ENCODE measurements around the gene COQ8B. TPM values are rescaled to one million over a fixed set of nuclear protein-coding genes. Genes with fewer than 3 reads are reported as not detected.

The COQ8B gene
- total and polyA plus RNA-seq, 3 experiments from 2014 or later: 17.3 to 25.7 (median 20.6) TPM

DNA sequence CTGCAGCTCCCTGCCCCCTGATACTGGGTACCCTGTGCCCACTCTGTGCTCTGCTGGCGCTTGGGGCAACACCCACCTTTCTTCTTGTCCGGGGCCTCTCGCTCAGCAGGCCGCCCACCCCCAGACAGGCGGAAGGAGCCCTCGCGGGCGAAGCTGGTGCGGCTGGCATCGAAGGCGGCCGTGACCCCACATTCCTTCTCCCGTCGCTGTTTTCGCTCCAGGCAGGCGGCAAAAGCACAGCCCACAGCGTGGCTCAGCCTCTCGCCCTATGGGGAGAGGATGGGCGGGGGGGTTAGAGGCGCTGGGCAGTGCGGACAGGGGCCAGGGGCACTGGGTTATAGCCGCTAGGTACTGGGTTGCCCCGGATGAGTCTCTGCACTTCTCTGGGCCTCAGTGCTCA lies 39.5 kb downstream of the COQ8B start:
- no peak overlapping the region for H3K27ac ChIP-seq (ENCODE audit: low read depth, low read length)
- Mint-ChIP-seq H3K4me1 (no peaks in the 10 kb centered on the region), H3K9me3 (no peaks in the 10 kb centered on the region), H3K27me3 (no peaks in the 10 kb centered on the region), H3K27ac (no peak overlapping the region), H3K4me3 (no peak overlapping the region), H3K36me3 (peaks cover 0 to 31% (median 9%) of the 10 kb centered on the region in 3 donors)
- no peaks in the 10 kb centered on the region for H3K9me3 ChIP-seq (ENCODE audit: low read length)
- no peaks in the 10 kb centered on the region for H3K36me3 ChIP-seq (ENCODE audit: insufficient read depth, low read length)
- no peak for DNase-seq
- POLR2A ChIA-PET: interaction anchor here (0.6 kb wide), 1 partner anchor 11 kb away, joined by 3 read pairs; no protein-coding TSS in a partner anchor
- H3K4me3 ChIP-seq (ENCODE audit: low read length): no peak overlapping the region
- no peaks in the 10 kb centered on the region for H3K4me1 ChIP-seq (ENCODE audit: insufficient read depth, low read length)
- CTCF ChIA-PET: no interaction called here
- no peaks in the 10 kb centered on the region for H3K27me3 ChIP-seq (ENCODE audit: insufficient read depth, low read length, poor library complexity, severe bottlenecking)

DNA sequence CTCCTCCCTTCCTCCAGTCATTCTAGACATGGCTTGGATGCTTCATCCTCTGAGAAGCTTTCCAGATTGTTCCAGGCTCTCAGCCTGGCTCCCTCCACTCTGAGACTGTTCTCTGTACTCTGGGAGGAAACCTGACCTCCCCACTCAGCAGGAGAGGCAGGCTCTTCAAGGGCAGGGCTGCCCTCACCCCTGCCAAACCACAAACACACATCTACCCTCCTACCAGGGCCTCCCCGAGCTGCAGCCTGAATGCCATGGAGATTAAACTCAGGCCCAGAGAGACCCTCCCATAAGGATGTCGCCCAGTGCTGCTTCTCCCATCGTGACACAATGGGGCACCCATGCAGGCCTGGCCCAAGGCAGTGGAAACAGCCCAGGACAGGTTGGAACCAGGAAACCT lies 42.4 kb downstream of the COQ8B start:
- no peak overlapping the region for H3K4me3 Mint-ChIP-seq
- CTCF ChIA-PET: interaction anchor here (1.5 kb wide), 1 partner anchor 13 kb away, joined by 3 read pairs; no protein-coding TSS in a partner anchor

DNA sequence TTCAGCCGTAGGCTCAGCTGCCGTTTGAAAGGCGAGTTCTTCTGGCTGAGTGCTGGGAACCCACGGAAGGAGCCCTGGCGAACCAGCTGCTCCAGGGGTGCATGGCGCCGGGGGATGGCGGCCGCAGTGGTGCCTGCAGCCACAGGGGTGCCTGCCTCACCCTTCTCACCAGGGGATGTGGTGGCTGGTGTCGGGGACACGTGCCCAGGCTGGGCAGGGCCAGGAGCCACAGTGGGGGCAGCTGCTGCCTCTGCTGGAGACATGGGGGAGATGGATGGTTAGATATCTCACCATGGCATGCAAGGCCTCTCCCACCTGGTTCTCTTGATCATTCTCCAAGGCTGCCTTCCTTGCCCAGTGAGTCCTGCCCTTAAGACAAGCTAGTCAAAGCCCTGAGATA lies 43.3 kb downstream of the COQ8B start:
- ChIA-PET CTCF (no interaction called here), POLR2A (no interaction called here)
- no peaks in the 10 kb centered on the region for H3K4me1 ChIP-seq (ENCODE audit: insufficient read depth, low read length)
- H3K27ac Mint-ChIP-seq: no peak overlapping the region
- no peaks in the 10 kb centered on the region for H3K36me3 ChIP-seq (ENCODE audit: insufficient read depth, low read length)
- H3K27me3 ChIP-seq (ENCODE audit: insufficient read depth, low read length, poor library complexity, severe bottlenecking): no peaks in the 10 kb centered on the region
- no peak overlapping the region for H3K4me3 ChIP-seq (ENCODE audit: low read length)
- no peak for DNase-seq
- H3K9me3 ChIP-seq (ENCODE audit: low read length): peaks cover 3% of the 10 kb centered on the region
- no peaks in the 10 kb centered on the region for H3K27me3 Mint-ChIP-seq
- peaks cover 0 to 3% (median 0%) of the 10 kb centered on the region in 5 donors for H3K9me3 Mint-ChIP-seq
- no peak overlapping the region for H3K27ac ChIP-seq (ENCODE audit: low read depth, low read length)
- H3K4me3 Mint-ChIP-seq: no peak overlapping the region
- H3K36me3 Mint-ChIP-seq: peaks cover 15 to 44% (median 19%) of the 10 kb centered on the region in 3 donors
- H3K4me1 Mint-ChIP-seq: no peaks in the 10 kb centered on the region

More for the DNA sequence above, 42.4 kb downstream of the COQ8B start:
- DNase-seq: no peak
- Histone ChIP-seq H3K27me3 (ENCODE audit: insufficient read depth, low read length, poor library complexity, severe bottlenecking) (no peaks in the 10 kb centered on the region), H3K36me3 (ENCODE audit: insufficient read depth, low read length) (no peaks in the 10 kb centered on the region), H3K27ac (ENCODE audit: low read depth, low read length) (no peak overlapping the region), H3K9me3 (ENCODE audit: low read length) (peaks cover 3% of the 10 kb centered on the region), H3K4me1 (ENCODE audit: insufficient read depth, low read length) (no peaks in the 10 kb centered on the region), H3K4me3 (ENCODE audit: low read length) (no peak overlapping the region)
- Mint-ChIP-seq H3K27me3 (no peaks in the 10 kb centered on the region), H3K36me3 (peaks cover 7 to 39% (median 16%) of the 10 kb centered on the region in 3 donors), H3K4me1 (no peaks in the 10 kb centered on the region), H3K27ac (no peak overlapping the region), H3K9me3 (peaks cover 0 to 3% (median 0%) of the 10 kb centered on the region in 5 donors)
- POLR2A ChIA-PET: no interaction called here

DNA sequence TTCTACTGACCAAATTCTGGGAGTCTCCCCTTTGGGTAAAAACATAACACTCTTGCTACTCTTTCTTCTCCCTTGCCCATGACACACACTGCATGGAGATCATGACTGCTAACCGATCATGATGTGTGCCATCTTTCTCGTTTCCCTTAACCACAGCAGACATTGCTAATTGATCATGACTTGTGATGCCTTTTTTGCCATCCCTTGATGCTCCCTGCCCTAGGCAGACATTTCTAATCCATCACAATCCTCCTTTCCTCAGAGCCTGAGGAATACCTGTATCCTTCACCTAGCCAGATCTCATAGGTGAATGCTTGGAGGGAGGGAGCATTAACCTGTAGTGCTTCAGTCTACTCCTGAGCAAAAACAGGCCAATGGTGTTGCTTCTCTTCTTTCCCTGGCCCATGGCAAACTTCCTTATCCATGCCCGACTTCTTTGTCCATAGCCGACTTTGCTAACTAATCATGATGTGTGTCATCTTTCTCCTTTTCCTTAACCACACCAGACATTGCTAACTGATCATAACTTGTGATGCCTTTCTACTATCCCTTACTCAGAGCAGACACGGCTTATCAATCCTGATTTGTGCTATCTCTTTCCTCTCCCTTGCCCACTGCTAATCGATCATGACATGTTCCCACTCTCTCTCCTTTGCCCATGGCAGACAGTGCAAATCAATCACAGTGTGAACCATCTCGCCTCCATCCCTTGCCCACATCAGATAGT lies 44.0 kb downstream of the COQ8B start:
- no peak overlapping the region for H3K27ac Mint-ChIP-seq
- no peaks in the 10 kb centered on the region for H3K36me3 ChIP-seq (ENCODE audit: insufficient read depth, low read length)
- H3K27me3 ChIP-seq (ENCODE audit: insufficient read depth, low read length, poor library complexity, severe bottlenecking): no peaks in the 10 kb centered on the region
- H3K27ac ChIP-seq (ENCODE audit: low read depth, low read length): no peak overlapping the region
- peaks cover 15 to 42% (median 17%) of the 10 kb centered on the region in 3 donors for H3K36me3 Mint-ChIP-seq
- DNase-seq: no peak
- peaks cover 3% of the 10 kb centered on the region for H3K9me3 ChIP-seq (ENCODE audit: low read length)
- ChIA-PET POLR2A (no interaction called here), CTCF (no interaction called here)
- H3K27me3 Mint-ChIP-seq: no peaks in the 10 kb centered on the region
- no peak overlapping the region for H3K4me3 ChIP-seq (ENCODE audit: low read length)
- no peaks in the 10 kb centered on the region for H3K4me1 ChIP-seq (ENCODE audit: insufficient read depth, low read length)
- H3K9me3 Mint-ChIP-seq: peaks cover 0 to 3% (median 0%) of the 10 kb centered on the region in 5 donors
- no peak overlapping the region for H3K4me3 Mint-ChIP-seq
- H3K4me1 Mint-ChIP-seq: no peaks in the 10 kb centered on the region

DNA sequence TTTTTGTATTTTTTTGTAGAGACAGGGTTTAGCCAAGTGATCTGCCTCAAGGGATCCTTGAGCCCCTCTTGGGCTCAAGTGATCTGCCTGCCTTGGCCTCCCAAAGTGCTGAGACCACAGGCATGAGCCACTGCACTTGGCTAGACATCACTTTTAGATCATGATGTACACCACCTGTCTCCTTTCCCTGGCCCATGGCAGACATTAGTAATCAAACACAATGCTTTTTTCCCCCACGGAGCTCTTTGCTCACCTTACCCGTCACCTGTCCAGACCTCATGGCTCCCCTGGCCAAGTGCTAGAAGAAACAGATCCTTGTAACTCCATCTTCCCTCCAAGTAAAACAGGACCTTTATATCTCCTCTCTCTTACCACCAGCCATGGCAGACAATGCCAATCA lies 44.6 kb downstream of the COQ8B start:
- ChIA-PET CTCF (no interaction called here), POLR2A (no interaction called here)
- peaks cover 3% of the 10 kb centered on the region for H3K9me3 ChIP-seq (ENCODE audit: low read length)
- Mint-ChIP-seq H3K4me1 (no peaks in the 10 kb centered on the region), H3K27ac (no peak overlapping the region), H3K27me3 (no peaks in the 10 kb centered on the region), H3K9me3 (peaks cover 0 to 3% (median 0%) of the 10 kb centered on the region in 5 donors), H3K4me3 (no peak overlapping the region), H3K36me3 (peaks cover 12 to 36% (median 15%) of the 10 kb centered on the region in 3 donors)
- H3K4me1 ChIP-seq (ENCODE audit: insufficient read depth, low read length): no peaks in the 10 kb centered on the region
- no peak overlapping the region for H3K4me3 ChIP-seq (ENCODE audit: low read length)
- DNase-seq: no peak
- no peak overlapping the region for H3K27ac ChIP-seq (ENCODE audit: low read depth, low read length)
- H3K36me3 ChIP-seq (ENCODE audit: insufficient read depth, low read length): no peaks in the 10 kb centered on the region
- H3K27me3 ChIP-seq (ENCODE audit: insufficient read depth, low read length, poor library complexity, severe bottlenecking): no peaks in the 10 kb centered on the region

DNA sequence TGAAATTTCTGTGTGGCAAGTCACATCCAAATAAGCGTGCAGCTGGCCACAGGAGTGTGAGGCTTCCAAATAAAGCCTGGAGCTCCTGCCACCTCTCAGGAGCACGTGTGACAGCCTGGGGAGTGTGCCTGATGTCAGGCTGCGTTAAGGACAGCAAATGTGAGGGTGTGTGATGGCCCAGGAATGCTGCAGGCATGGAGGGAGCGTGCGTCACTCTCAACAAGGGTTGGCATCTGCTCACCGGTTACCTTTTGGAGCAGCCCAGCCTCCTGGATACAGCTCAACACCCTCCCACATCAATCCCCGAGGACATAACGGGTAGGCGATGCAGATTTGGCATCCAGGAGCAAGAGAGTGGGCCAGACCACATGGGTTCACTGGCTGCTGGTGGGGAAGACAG lies 45.3 kb downstream of the COQ8B start:
- POLR2A ChIA-PET: no interaction called here
- CTCF ChIA-PET: interaction anchor here (0.9 kb wide), 1 partner anchor 473 kb away, joined by 3 read pairs; no protein-coding TSS in a partner anchor

DNA sequence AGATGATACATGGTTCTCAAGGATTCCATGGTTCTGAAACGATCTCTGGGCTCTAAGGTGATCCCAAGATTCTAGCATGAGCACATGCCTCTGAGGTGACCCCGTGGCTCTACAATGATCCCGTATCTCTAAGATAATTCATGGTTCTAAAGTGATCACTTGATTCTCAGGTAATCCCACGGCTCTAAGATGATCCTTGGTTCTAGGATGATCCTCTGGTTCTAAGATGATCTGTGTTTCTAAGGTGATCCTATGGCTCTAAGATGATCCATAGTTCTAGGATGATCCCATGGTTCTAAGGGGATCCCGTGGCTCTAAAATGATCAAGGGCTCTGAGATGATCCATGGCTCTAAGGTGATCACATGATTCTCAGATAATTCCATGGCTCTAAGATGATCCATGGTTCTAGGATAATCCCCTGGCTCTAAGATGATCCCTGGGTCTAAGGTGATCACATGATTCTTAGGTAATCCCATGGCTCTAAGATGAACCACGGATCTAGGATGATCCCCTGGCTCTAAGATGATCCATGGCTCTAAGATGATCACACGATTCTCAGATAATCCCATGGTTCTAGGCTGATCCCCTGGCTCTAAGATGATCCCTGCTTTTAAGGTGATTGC lies 47.6 kb downstream of the COQ8B start:
- Mint-ChIP-seq H3K27me3 (no peaks in the 10 kb centered on the region), H3K27ac (no peak overlapping the region), H3K4me3 (no peak overlapping the region), H3K4me1 (no peaks in the 10 kb centered on the region), H3K9me3 (peaks cover 0 to 3% (median 0%) of the 10 kb centered on the region in 5 donors), H3K36me3 (peaks cover 12 to 31% (median 15%) of the 10 kb centered on the region in 3 donors)
- POLR2A ChIA-PET: no interaction called here
- Histone ChIP-seq H3K36me3 (ENCODE audit: insufficient read depth, low read length) (no peaks in the 10 kb centered on the region), H3K9me3 (ENCODE audit: low read length) (peaks cover 3% of the 10 kb centered on the region), H3K4me3 (ENCODE audit: low read length) (no peak overlapping the region), H3K27me3 (ENCODE audit: insufficient read depth, low read length, poor library complexity, severe bottlenecking) (no peaks in the 10 kb centered on the region), H3K4me1 (ENCODE audit: insufficient read depth, low read length) (no peaks in the 10 kb centered on the region), H3K27ac (ENCODE audit: low read depth, low read length) (no peak overlapping the region)
- CTCF ChIA-PET: interaction anchor here (1.4 kb wide), 1 partner anchor 150 kb away, joined by 4 read pairs; no protein-coding TSS in a partner anchor
- DNase-seq: no peak

More for the DNA sequence above, 45.3 kb downstream of the COQ8B start:
- H3K36me3 Mint-ChIP-seq: peaks cover 12 to 32% (median 15%) of the 10 kb centered on the region in 3 donors
- no peak overlapping the region for H3K4me3 ChIP-seq (ENCODE audit: low read length)
- H3K4me1 Mint-ChIP-seq: no peaks in the 10 kb centered on the region
- no peaks in the 10 kb centered on the region for H3K27me3 Mint-ChIP-seq
- peaks cover 3% of the 10 kb centered on the region for H3K9me3 ChIP-seq (ENCODE audit: low read length)
- no peak overlapping the region for H3K4me3 Mint-ChIP-seq
- no peaks in the 10 kb centered on the region for H3K36me3 ChIP-seq (ENCODE audit: insufficient read depth, low read length)
- H3K4me1 ChIP-seq (ENCODE audit: insufficient read depth, low read length): no peaks in the 10 kb centered on the region
- peak overlapping the region in 1 of 8 donors; percentile 56 for H3K27ac Mint-ChIP-seq
- no peak for DNase-seq
- no peak overlapping the region for H3K27ac ChIP-seq (ENCODE audit: low read depth, low read length)
- H3K27me3 ChIP-seq (ENCODE audit: insufficient read depth, low read length, poor library complexity, severe bottlenecking): no peaks in the 10 kb centered on the region
- peaks cover 0 to 3% (median 0%) of the 10 kb centered on the region in 5 donors for H3K9me3 Mint-ChIP-seq

DNA sequence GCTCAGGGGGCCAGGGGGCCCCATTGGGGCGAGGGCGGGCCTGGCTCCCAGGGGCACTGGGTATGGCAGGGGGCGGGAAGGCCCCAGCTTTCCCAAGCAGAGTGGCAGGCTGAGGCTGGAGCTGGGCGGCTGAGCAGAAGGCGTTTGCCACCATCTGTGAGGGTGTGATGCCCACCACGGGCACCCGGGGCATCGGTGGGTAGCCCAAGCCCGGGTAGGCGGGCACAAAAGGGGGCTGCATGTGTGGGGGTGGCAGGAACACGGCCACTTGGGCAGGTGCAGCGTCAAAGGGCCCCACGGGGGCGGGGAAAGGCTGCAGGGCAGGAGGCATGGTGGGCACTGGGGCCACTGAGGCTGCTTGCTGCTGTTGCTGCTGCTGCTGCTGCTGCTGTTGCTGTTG lies 49.1 kb downstream of the COQ8B start:
- Mint-ChIP-seq H3K27ac (peak overlapping the region in 1 of 8 donors; percentile 50), H3K27me3 (peaks cover 0 to 2% of the 10 kb centered on the region in 2 donors), H3K36me3 (peaks cover 12 to 31% (median 15%) of the 10 kb centered on the region in 3 donors), H3K4me3 (no peak overlapping the region), H3K4me1 (peaks cover 6 to 13% (median 9%) of the 10 kb centered on the region in 3 donors), H3K9me3 (peaks cover 0 to 3% (median 0%) of the 10 kb centered on the region in 5 donors)
- ChIA-PET CTCF (interaction anchor here (1.1 to 1.4 kb wide), 3 partner anchors 151 to 477 kb away, joined by 3 to 4 read pairs (median 3); no protein-coding TSS in a partner anchor), POLR2A (no interaction called here)
- Histone ChIP-seq H3K27me3 (ENCODE audit: insufficient read depth, low read length, poor library complexity, severe bottlenecking) (no peaks in the 10 kb centered on the region), H3K27ac (ENCODE audit: low read depth, low read length) (no peak overlapping the region), H3K4me1 (ENCODE audit: insufficient read depth, low read length) (peaks cover 8% of the 10 kb centered on the region), H3K4me3 (ENCODE audit: low read length) (no peak overlapping the region), H3K36me3 (ENCODE audit: insufficient read depth, low read length) (no peaks in the 10 kb centered on the region), H3K9me3 (ENCODE audit: low read length) (peaks cover 3% of the 10 kb centered on the region)
- no peak for DNase-seq
